K562 (cell line): ENCODE results near the gene ATAD3B. TPM values are rescaled to one million over a fixed set of nuclear protein-coding genes. Genes with fewer than 3 reads are reported as not detected.

ENCODE experiments used
- ATF1 ChIP-seq, 2 experiments: fragments of 450-650 bp in 1 of 2; IDR thresholded peaks; 2 replicates each; pipeline ENCODE4 v1.6.1; 2016; ENCODE audit warnings: missing compliant biosample characterization in 1 of 2, missing genetic modification characterization in 1 of 2
- BRCA1 ChIP-seq, 2 experiments: fragments of 450-650 bp in 1 of 2; sonication (generic) in 1 of 2; formaldehyde crosslinking in 1 of 2; IDR thresholded peaks; 2 replicates each; pipeline versions ENCODE4 v1.5.0 to v1.6.1; 2017 to 2020; ENCODE audit warnings: mild to moderate bottlenecking in 1 of 2, missing genetic modification reagents in 1 of 2
- CBX3 ChIP-seq, 2 experiments: IDR thresholded peaks; 1 replicate in 1 of 2; 2 replicates in 1 of 2; pipeline ENCODE4 v1.6.1; 2012; ENCODE audit warnings: inconsistent platforms in 2 of 2, low read length in 2 of 2, borderline replicate concordance in 1 of 2, control low read depth in 1 of 2
- HDAC1 ChIP-seq, 2 experiments: fragments of 450-650 bp; IDR thresholded peaks; 2 replicates each; pipeline ENCODE4 v1.6.1; 2016 to 2017; ENCODE audit warnings: inconsistent platforms in 1 of 2, mild to moderate bottlenecking in 1 of 2, moderate library complexity in 1 of 2
- HDAC8 ChIP-seq: fragments of 450-650 bp; IDR thresholded peaks from 2 replicates; pipeline ENCODE4 v1.6.1; 2016; ENCODE audit warnings: mild to moderate bottlenecking, missing genetic modification characterization, moderate library complexity, missing compliant biosample characterization
- KLF6 ChIP-seq: fragments of 250-450 bp; sonication (Bioruptor Pico); IDR thresholded peaks from 2 replicates; pipeline ENCODE4 v1.4.0; 2020; ENCODE audit warnings: mild to moderate bottlenecking, moderate library complexity, borderline replicate concordance
- MNT ChIP-seq, 2 experiments: fragments of 450-650 bp; conservative IDR thresholded peaks; 2 replicates each; pipeline ENCODE4 v1.6.1; 2017; ENCODE audit warnings: mild to moderate bottlenecking in 2 of 2, moderate library complexity in 2 of 2
- RBM15 ChIP-seq: fragments of 200-400 bp; formaldehyde crosslinking; IDR thresholded peaks from 2 replicates; pipeline ENCODE4 v1.6.1; 2018; ENCODE audit warnings: mild to moderate bottlenecking, low read length, moderate library complexity; ENCODE audit not compliant: insufficient read depth
- RBM34 ChIP-seq: fragments of 200-400 bp; formaldehyde crosslinking; IDR thresholded peaks from 2 replicates; pipeline ENCODE4 v1.6.1; 2018; ENCODE audit warnings: low read length, borderline replicate concordance; ENCODE audit not compliant: insufficient read depth
- REST ChIP-seq, 2 experiments: fragments of 450-650 bp; formaldehyde crosslinking in 1 of 2; IDR thresholded peaks; 2 replicates each; pipeline versions ENCODE4 v1.4.0 to v1.6.1; 2014 to 2020; ENCODE audit warnings: mild to moderate bottlenecking in 2 of 2, borderline replicate concordance in 1 of 2, low read depth in 1 of 2
- RNF2 ChIP-seq: sonication (generic); IDR thresholded peaks from 2 replicates; pipeline ENCODE4 v1.6.1; 2016
- ZBTB2 ChIP-seq: fragments of 450-650 bp; IDR thresholded peaks from 2 replicates; pipeline ENCODE4 v1.6.1; 2016; ENCODE audit warnings: antibody characterized with exemption
- ZNF511 ChIP-seq: sonication (generic); formaldehyde crosslinking; IDR thresholded peaks from 2 replicates; pipeline ENCODE4 v1.8.0; 2022; ENCODE audit warnings: mild to moderate bottlenecking, missing genetic modification reagents
- polyA plus RNA-seq, 8 experiments: library from polyadenylated mRNA; depleted of rRNA in 4 of 8; stranded (reverse) in 5 of 8; unstranded in 3 of 8; fragments of >200 nt; fragmentation: Nextera tagmentation in 2 of 8; fragmentation: Illumina TruSeq in 1 of 8; extraction: Ambion mirVana in 2 of 8; extraction: Trizol in 1 of 8; gene quantifications; 2 replicates each; pipeline versions ENCODE4 v1.2.1 to v1.2.3, GENCODE V29; 2011 to 2014; ENCODE audit warnings: inconsistent platforms in 1 of 8, missing spikeins in 1 of 8
- total RNA-seq, 7 experiments: library from RNA; depleted of rRNA in 6 of 7; stranded (reverse); fragments of >200 nt in 6 of 7; fragmentation: Illumina TruSeq in 2 of 7; extraction: Trizol in 2 of 7; gene quantifications; 2 replicates each; pipeline versions ENCODE4 v1.2.1 to v1.2.3, GENCODE V29; 2011 to 2021; ENCODE audit warnings: low replicate concordance in 1 of 7

Gene ATAD3B
- total and polyA plus RNA-seq, 9 of the 15 experiments (the other 6 are each of a cell fraction or from before 2014, with no cell fraction given) = 0.07 to 113 (median 27.7) TPM

- no peak for TF ChIP-seq CBX3 (IDR thresholded peaks at IDR 0.05; ENCODE audit: borderline replicate concordance in 1 of 2, low read length in 2 of 2)
- no peak for TF ChIP-seq REST (IDR thresholded peaks at IDR 0.05; ENCODE audit: borderline replicate concordance)
- 0 out of 2 replicates have a peak, but pooled peaks have one; percentile 6 for TF ChIP-seq REST (CRISPR knock-in tag; IDR thresholded peaks at IDR 0.05; ENCODE audit: low read depth)
- TF ChIP-seq BRCA1 (IDR thresholded peaks at IDR 0.05) = no peak
- TF ChIP-seq BRCA1 (CRISPR knock-in tag; IDR thresholded peaks at IDR 0.05) = no peak
- no peak for TF ChIP-seq ATF1 (CRISPR knock-in tag; IDR thresholded peaks at IDR 0.05)
- TF ChIP-seq ATF1 (tag; IDR thresholded peaks at IDR 0.05) = peak; percentile 51
- TF ChIP-seq MNT (conservative IDR thresholded peaks at IDR 0.05) = peak in 1 of 2 experiments; percentile 50; a peak in 3 of 4 replicates
- no peak for TF ChIP-seq KLF6
- TF ChIP-seq ZNF511 (CRISPR knock-in tag) = 0 out of 2 replicates have a peak, but pooled peaks have one; percentile 3
- peak in 1 of 2 experiments; percentile 77; a peak in 1 of 4 replicates for TF ChIP-seq HDAC1 (IDR thresholded peaks at IDR 0.05)
- TF ChIP-seq RBM34 = no peak; the same call in 1 of the 2 replicates
- 0 out of 2 replicates have a peak, but pooled peaks have one; percentile 52 for TF ChIP-seq HDAC8 (tag)
- 0 out of 2 replicates have a peak, but pooled peaks have one; percentile 48 for TF ChIP-seq ZBTB2
- TF ChIP-seq RNF2 = no peak
- 0 out of 2 replicates have a peak, but pooled peaks have one; percentile 23 for TF ChIP-seq RBM15
These were observed 36.3 kb upstream of the ATAD3B start, which contains the start of gene VWA1 (continued) for GRCh38 chr1:1435106-1435903.
